Spleen (tissue), 7 donors: ENCODE results near the gene SNRPN.

Experiments
- POLR2A ChIP-seq, 3 donors: fragments of 450-650 bp; IDR thresholded peaks; one replicate each; pipeline ENCODE4 v1.5.1; 2017; ENCODE audit warnings: antibody characterized with exemption in 3 of 3, mild to moderate bottlenecking in 1 of 3
- TF ChIP-seq, protein P1 (sequence below), 11 experiments: fragments of 200-600 bp in 7 of 11; fragments of 450-650 bp in 4 of 11; sonication (generic) in 4 of 11; IDR thresholded peaks in 8 of 11; conservative IDR thresholded peaks in 3 of 11; 1 replicate in 7 of 11; 2 replicates in 4 of 11; pipeline versions ENCODE4 v1.4.0 to v1.8.0; 2016 to 2021; ENCODE audit warnings: antibody characterized with exemption in 11 of 11, inconsistent platforms in 4 of 11, mild to moderate bottlenecking in 1 of 11
- donor health status: DM: no; HTN: no; CAD: no; lungs with moderate emphysema.
- donor health status: DM: no; HTN: no; CAD: no.
- donor health status: DM: no; HTN: no; CAD: no.

DNA sequence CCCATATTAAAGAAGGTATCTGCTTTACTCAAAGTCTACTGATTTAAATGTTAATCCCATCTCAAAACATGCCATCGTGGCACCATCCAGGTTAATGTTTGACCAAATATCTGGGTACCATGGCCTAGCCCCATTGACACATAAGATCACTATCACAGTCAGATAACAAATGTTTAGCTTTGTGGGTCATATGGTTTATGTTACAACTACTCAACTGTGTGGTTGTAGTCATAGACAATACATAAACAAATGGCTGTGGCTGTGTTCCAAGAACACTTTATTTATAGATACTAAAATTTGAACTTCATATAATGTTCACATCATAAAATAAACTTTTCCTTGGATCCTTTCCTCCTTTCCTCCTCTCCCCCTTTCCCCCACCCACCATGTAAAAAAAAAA is 9.8 kb upstream of the SNRPN start:
- TF ChIP-seq, protein P1, sequence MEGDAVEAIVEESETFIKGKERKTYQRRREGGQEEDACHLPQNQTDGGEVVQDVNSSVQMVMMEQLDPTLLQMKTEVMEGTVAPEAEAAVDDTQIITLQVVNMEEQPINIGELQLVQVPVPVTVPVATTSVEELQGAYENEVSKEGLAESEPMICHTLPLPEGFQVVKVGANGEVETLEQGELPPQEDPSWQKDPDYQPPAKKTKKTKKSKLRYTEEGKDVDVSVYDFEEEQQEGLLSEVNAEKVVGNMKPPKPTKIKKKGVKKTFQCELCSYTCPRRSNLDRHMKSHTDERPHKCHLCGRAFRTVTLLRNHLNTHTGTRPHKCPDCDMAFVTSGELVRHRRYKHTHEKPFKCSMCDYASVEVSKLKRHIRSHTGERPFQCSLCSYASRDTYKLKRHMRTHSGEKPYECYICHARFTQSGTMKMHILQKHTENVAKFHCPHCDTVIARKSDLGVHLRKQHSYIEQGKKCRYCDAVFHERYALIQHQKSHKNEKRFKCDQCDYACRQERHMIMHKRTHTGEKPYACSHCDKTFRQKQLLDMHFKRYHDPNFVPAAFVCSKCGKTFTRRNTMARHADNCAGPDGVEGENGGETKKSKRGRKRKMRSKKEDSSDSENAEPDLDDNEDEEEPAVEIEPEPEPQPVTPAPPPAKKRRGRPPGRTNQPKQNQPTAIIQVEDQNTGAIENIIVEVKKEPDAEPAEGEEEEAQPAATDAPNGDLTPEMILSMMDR (IDR thresholded peaks at IDR 0.05 in 8 of 11, conservative IDR thresholded peaks at IDR 0.05 in 3 of 11) = no peak
- no peak for TF ChIP-seq POLR2A (IDR thresholded peaks at IDR 0.05)
